HG02840 (cell line): ENCODE results near the gene LINC01488.

ENCODE experiments used
- ATAC-seq: cut with Tn5 transposase; IDR thresholded peaks from one replicate; pipeline ENCODE4 v1.9.1; 2021; ENCODE audit warnings: mild to moderate bottlenecking, moderate library complexity, moderate number of reproducible peaks; ENCODE audit not compliant: unreplicated experiment, low FRiP score

The LINC01488 gene

GRCh38 chr11:69481393-69481844, at the start of gene LINC01488:
Gene LINC01488, plus strand, starts transcription at chr11:69481663.
- no peak for ATAC-seq

GRCh38 chr11:69431893-69432738, 49.3 kb upstream of the LINC01488 start:
- ATAC-seq: no peak

GRCh38 chr11:69433741-69434140, 47.7 kb upstream of the LINC01488 start:
- no peak for ATAC-seq

GRCh38 chr11:69434471-69434931, 47.0 kb upstream of the LINC01488 start:
- ATAC-seq: no peak

GRCh38 chr11:69435161-69435986, 46.1 kb upstream of the LINC01488 start:
- ATAC-seq: no peak

GRCh38 chr11:69436041-69436982, 45.2 kb upstream of the LINC01488 start:
- no peak for ATAC-seq

GRCh38 chr11:69437001-69437875, 44.2 kb upstream of the LINC01488 start:
- no peak for ATAC-seq

- ATAC-seq: no peak
Measured at GRCh38 chr11:69437876-69438205, 43.6 kb upstream of the LINC01488 start.

- no peak for ATAC-seq
Measured at GRCh38 chr11:69438286-69438920, 43.1 kb upstream of the LINC01488 start.

GRCh38 chr11:69439127-69439526, 42.3 kb upstream of the LINC01488 start:
- ATAC-seq: no peak

- ATAC-seq: no peak
Measured at GRCh38 chr11:69439651-69440464, 41.6 kb upstream of the LINC01488 start.

- no peak for ATAC-seq
Measured at GRCh38 chr11:69440876-69441275, 40.6 kb upstream of the LINC01488 start.

GRCh38 chr11:69442012-69442806, 39.3 kb upstream of the LINC01488 start:
- ATAC-seq: no peak

GRCh38 chr11:69442807-69443137, 38.7 kb upstream of the LINC01488 start:
- ATAC-seq: no peak

- ATAC-seq: peak; percentile 74
Measured at GRCh38 chr11:69443138-69443967, 38.1 kb upstream of the LINC01488 start.

GRCh38 chr11:69443968-69444364, 37.5 kb upstream of the LINC01488 start:
- ATAC-seq: no peak
